Fibroblast of lung (primary cell): ENCODE results near the gene TNRC6C. TPM values are rescaled to one million over a fixed set of nuclear protein-coding genes. Genes with fewer than 3 reads are reported as not detected.

Experiments
- DNase-seq, 2 donors: peaks; one replicate each; pipeline versions ENCODE4 v3.0.0 to v3.0.0-alpha.2; 2010; ENCODE audit warnings: low read depth in 2 of 2
- H2AFZ ChIP-seq: 2 replicates; pipeline ENCODE4 v1.5.1; 2012; ENCODE audit warnings: low read length, control low read depth, inconsistent platforms
- H3K27ac ChIP-seq: 2 replicates; pipeline ENCODE4 v1.5.1; 2011; ENCODE audit warnings: low read length, control low read depth; ENCODE audit not compliant: insufficient read depth
- H3K27me3 ChIP-seq: 2 replicates; pipeline ENCODE4 v1.5.1; 2011; ENCODE audit warnings: mild to moderate bottlenecking, low read length; ENCODE audit not compliant: control insufficient read depth, insufficient read depth
- H3K36me3 ChIP-seq: 2 replicates; pipeline ENCODE4 v1.5.1; 2011; ENCODE audit warnings: low read length; ENCODE audit not compliant: control insufficient read depth, insufficient read depth
- H3K4me1 ChIP-seq: 2 replicates; pipeline ENCODE4 v1.5.1; 2011; ENCODE audit warnings: low read length; ENCODE audit not compliant: control insufficient read depth, insufficient read depth; ENCODE audit errors: extremely low read depth
- H3K4me2 ChIP-seq: 2 replicates; pipeline ENCODE4 v1.5.1; 2011; ENCODE audit warnings: low read length, control low read depth; ENCODE audit not compliant: insufficient read depth; ENCODE audit errors: extremely low read depth
- H3K4me3 ChIP-seq, 4 experiments: fragments of 200-600 bp in 1 of 4; sonication (generic) in 1 of 4; replicated peaks in 1 of 4; 2 replicates each; pipeline ENCODE4 v1.5.1; 2011 to 2016; ENCODE audit warnings: low read length in 4 of 4, low read depth in 3 of 4, mild to moderate bottlenecking in 3 of 4, control low read depth in 2 of 4, inconsistent platforms in 1 of 4, mixed read lengths in 1 of 4; ENCODE audit not compliant: insufficient read depth in 1 of 4; ENCODE audit errors: control extremely low read depth in 1 of 4
- H3K79me2 ChIP-seq: 2 replicates; pipeline ENCODE4 v1.5.1; 2012; ENCODE audit warnings: mild to moderate bottlenecking, low read length, inconsistent platforms; ENCODE audit not compliant: control insufficient read depth, insufficient read depth
- H3K9ac ChIP-seq: 2 replicates; pipeline ENCODE4 v1.5.1; 2011; ENCODE audit warnings: mild to moderate bottlenecking, low read length, control low read depth; ENCODE audit not compliant: insufficient read depth
- H3K9me3 ChIP-seq: 2 replicates; pipeline ENCODE4 v1.5.1; 2012; ENCODE audit warnings: low read depth, low read length; ENCODE audit not compliant: control insufficient read depth, insufficient read depth
- H4K20me1 ChIP-seq: 2 replicates; pipeline ENCODE4 v1.5.1; 2011; ENCODE audit warnings: low read length; ENCODE audit not compliant: control insufficient read depth, insufficient read depth; ENCODE audit errors: extremely low read depth
- EZH2 ChIP-seq: IDR thresholded peaks from 2 replicates; pipeline ENCODE4 v1.5.1; 2012; ENCODE audit warnings: low read length, control low read depth, mild to moderate bottlenecking; ENCODE audit errors: missing control alignments
- polyA plus RNA-seq, 2 donors: library from polyadenylated mRNA; depleted of rRNA in 1 of 2; stranded (reverse) in 1 of 2; unstranded in 1 of 2; fragments of >200 nt; gene quantifications; 2 replicates each; pipeline ENCODE4 v1.2.1, GENCODE V29; 2011 to 2012; ENCODE audit warnings: missing spikeins in 1 of 2
- total RNA-seq: library from RNA; depleted of rRNA; stranded (reverse); fragments of >200 nt; gene quantifications from 2 replicates; pipeline ENCODE4 v1.2.1, GENCODE V29; 2014
- TF ChIP-seq, protein P1 (sequence below), 2 donors: IDR thresholded peaks in 1 of 2; conservative IDR thresholded peaks in 1 of 2; 1 replicate in 1 of 2; 2 replicates in 1 of 2; pipeline ENCODE4 v1.5.1; 2011 to 2012; ENCODE audit warnings: low read length in 2 of 2, control low read depth in 1 of 2, inconsistent platforms in 1 of 2, low read depth in 1 of 2, mild to moderate bottlenecking in 1 of 2

Gene TNRC6C
- total and polyA plus RNA-seq, 2 donors (not counting 1 experiment from before 2014, with no cell fraction given), result 2.1 to 4.6 TPM

DNA sequence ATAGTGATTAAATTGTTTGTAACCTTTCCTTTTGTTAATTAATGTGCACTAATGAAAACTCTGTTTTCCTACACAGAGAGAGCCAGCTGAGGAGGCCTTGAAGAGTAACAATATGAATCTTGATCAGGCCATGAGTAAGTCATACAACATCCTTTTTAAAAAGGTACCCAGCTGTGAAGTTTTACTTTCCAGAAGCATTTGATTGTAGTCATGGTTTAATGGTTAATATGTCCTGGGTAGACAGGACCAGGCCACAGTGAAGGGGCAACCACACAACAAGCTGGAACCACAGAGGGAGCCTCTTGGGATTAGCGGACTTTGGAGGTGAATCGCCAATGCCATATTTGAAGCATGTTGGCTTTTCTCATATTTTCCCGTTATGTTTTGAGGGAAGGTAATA lies 114.5 kb downstream of the TNRC6C start:
- H3K27ac ChIP-seq, result no peak overlapping the region
- H3K9ac ChIP-seq, result no peak overlapping the region
- no peaks in the 10 kb centered on the region for H3K79me2 ChIP-seq
- no peaks in the 10 kb centered on the region for H4K20me1 ChIP-seq
- H3K9me3 ChIP-seq, result no peaks in the 10 kb centered on the region
- peaks cover 21% of the 10 kb centered on the region for H3K36me3 ChIP-seq
- H2AFZ ChIP-seq, result no peak overlapping the region
- TF ChIP-seq, protein P1, sequence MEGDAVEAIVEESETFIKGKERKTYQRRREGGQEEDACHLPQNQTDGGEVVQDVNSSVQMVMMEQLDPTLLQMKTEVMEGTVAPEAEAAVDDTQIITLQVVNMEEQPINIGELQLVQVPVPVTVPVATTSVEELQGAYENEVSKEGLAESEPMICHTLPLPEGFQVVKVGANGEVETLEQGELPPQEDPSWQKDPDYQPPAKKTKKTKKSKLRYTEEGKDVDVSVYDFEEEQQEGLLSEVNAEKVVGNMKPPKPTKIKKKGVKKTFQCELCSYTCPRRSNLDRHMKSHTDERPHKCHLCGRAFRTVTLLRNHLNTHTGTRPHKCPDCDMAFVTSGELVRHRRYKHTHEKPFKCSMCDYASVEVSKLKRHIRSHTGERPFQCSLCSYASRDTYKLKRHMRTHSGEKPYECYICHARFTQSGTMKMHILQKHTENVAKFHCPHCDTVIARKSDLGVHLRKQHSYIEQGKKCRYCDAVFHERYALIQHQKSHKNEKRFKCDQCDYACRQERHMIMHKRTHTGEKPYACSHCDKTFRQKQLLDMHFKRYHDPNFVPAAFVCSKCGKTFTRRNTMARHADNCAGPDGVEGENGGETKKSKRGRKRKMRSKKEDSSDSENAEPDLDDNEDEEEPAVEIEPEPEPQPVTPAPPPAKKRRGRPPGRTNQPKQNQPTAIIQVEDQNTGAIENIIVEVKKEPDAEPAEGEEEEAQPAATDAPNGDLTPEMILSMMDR (conservative IDR thresholded peaks at IDR 0.05 in 1 of 2, IDR thresholded peaks at IDR 0.05 in 1 of 2; ENCODE audit: low read depth in 1 of 2, low read length in 2 of 2), result no peak
- TF ChIP-seq EZH2, result no peak
- H3K4me3 ChIP-seq, result no peak overlapping the region
- H3K27me3 ChIP-seq, result no peaks in the 10 kb centered on the region
- H3K4me1 ChIP-seq, result no peaks in the 10 kb centered on the region
- DNase-seq, result no peak
- H3K4me2 ChIP-seq, result no peak overlapping the region

DNA sequence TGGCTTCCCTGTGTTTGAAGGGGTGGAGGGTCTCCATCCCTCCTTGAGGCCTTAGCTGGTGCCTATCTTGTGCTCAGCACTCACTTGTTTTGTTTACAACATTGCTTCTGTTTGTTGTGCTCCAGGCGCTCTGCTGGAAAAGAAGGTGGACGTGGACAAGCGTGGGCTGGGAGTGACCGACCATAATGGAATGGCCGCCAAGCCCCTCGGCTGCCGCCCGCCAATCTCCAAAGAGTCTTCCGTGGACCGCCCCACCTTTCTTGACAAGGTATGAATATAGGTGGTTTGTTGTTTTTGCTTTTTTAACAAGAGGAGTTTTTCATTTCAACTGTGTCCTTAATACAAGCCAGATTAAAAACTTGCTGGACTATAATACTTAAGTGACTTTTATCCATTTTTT lies 116.5 kb downstream of the TNRC6C start:
- Histone ChIP-seq H3K27ac (no peak overlapping the region), H3K9me3 (no peaks in the 10 kb centered on the region), H3K79me2 (no peaks in the 10 kb centered on the region), H3K4me3 (no peak overlapping the region), H3K4me2 (no peak overlapping the region), H4K20me1 (no peaks in the 10 kb centered on the region), H3K4me1 (no peaks in the 10 kb centered on the region), H3K9ac (no peak overlapping the region), H3K36me3 (peaks cover 22% of the 10 kb centered on the region), H2AFZ (no peak overlapping the region), H3K27me3 (no peaks in the 10 kb centered on the region)
- DNase-seq, result no peak
- TF ChIP-seq, protein P1 (conservative IDR thresholded peaks at IDR 0.05 in 1 of 2, IDR thresholded peaks at IDR 0.05 in 1 of 2; ENCODE audit: low read depth in 1 of 2, low read length in 2 of 2), result no peak
- no peak for TF ChIP-seq EZH2

DNA sequence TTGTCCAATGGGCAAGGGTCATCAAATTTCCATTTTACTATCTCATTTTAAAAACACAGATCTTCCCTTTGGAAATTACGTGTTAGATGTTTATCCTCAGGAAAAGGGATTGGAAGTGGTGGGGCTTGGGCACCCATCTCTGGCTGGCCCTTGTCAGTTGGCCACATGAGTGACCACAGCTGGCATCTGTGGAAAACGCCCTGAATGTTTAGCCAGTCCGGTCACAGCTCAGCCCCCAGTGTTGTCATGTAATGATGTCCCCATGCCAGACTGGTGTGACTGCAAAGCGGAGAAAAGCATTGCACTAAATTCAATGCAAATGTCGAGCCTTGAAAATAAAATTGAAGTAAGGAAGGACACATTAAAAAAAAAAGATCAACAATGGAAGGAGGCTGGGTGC lies 117.0 kb downstream of the TNRC6C start:
- Histone ChIP-seq H3K9me3 (no peaks in the 10 kb centered on the region), H3K9ac (no peak overlapping the region), H3K27ac (no peak overlapping the region), H3K4me3 (no peak overlapping the region), H3K36me3 (peaks cover 22% of the 10 kb centered on the region), H3K27me3 (no peaks in the 10 kb centered on the region), H3K79me2 (no peaks in the 10 kb centered on the region), H2AFZ (no peak overlapping the region), H3K4me2 (no peak overlapping the region), H3K4me1 (no peaks in the 10 kb centered on the region), H4K20me1 (no peaks in the 10 kb centered on the region)
- DNase-seq, result no peak
- TF ChIP-seq, protein P1 (conservative IDR thresholded peaks at IDR 0.05 in 1 of 2, IDR thresholded peaks at IDR 0.05 in 1 of 2; ENCODE audit: low read depth in 1 of 2, low read length in 2 of 2), result no peak
- no peak for TF ChIP-seq EZH2
